GM21619 (cell line): Measurements from ENCODE around the gene TIGAR.

ENCODE experiments used
- ATAC-seq: cut with Tn5 transposase; IDR thresholded peaks from one replicate; pipeline ENCODE4 v1.9.1; 2021; ENCODE audit not compliant: unreplicated experiment

The TIGAR gene

GRCh38 chr12:4320853-4321701 is at the start of gene TIGAR:
Gene TIGAR (plus strand): TSS chr12:4321213. CDS start chr12:4321272, 59 bp downstream.
- ATAC-seq = peak; percentile 96

- peak; percentile 46 for ATAC-seq
Measured at GRCh38 chr12:4271717-4272423, 49.1 kb upstream of the TIGAR start.

GRCh38 chr12:4272424-4273272 is 48.4 kb upstream of the TIGAR start:
- ATAC-seq = peak; percentile 4

GRCh38 chr12:4273273-4273651 is 47.8 kb upstream of the TIGAR start:
- ATAC-seq = no peak

DNA sequence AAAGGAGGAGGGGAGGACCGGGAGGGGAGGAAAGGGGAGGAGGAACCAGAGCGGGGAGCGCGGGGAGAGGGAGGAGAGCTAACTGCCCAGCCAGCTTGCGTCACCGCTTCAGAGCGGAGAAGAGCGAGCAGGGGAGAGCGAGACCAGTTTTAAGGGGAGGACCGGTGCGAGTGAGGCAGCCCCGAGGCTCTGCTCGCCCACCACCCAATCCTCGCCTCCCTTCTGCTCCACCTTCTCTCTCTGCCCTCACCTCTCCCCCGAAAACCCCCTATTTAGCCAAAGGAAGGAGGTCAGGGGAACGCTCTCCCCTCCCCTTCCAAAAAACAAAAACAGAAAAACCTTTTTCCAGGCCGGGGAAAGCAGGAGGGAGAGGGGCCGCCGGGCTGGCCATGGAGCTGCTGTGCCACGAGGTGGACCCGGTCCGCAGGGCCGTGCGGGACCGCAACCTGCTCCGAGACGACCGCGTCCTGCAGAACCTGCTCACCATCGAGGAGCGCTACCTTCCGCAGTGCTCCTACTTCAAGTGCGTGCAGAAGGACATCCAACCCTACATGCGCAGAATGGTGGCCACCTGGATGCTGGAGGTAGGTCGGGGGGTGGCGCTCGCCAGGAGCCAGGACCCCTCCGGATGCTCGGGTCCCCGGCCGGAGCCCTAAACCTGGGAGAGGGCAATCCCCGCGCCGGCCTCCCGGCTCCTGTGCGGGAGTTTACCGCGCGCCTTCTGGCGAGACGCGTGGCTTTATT is 47.2 kb upstream of the TIGAR start, which contains the start of gene CCND2:
Gene CCND2 (plus strand): TSS at position 111 of the 744 bp plus-strand sequence. CDS start 279 bp downstream, at position 390.
- ATAC-seq = peak; percentile 18

DNA sequence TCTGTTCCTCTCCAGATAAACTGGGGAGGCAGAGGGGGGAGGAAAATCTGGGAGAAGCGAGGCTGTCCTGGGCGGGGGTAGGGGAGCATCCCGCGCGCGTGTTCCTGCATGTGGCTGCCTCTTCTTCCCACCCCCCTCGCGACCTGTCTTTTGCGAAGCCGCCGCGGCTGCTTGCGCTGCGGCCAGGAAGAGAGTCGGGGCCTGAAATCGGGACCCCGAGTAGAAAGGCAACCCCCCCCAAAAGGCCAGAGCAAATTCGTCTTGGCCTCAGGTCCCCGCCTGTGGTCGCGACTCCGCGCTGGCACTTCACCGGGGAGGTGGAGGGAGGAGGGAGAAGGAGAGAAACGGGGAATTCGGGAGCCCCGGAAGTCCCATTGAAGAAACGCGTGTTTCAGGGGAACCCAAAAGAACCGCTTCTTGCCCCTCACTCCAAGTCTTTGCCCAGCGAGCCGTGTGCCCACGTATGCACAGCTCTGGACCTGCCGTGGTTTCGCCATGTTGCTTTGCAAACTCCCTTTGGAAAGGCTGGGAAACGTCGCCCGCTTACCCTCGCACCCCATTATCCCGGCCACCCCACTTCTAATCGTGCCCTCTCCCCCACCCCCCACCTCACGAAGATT is 46.5 kb upstream of the TIGAR start:
- ATAC-seq = no peak

DNA sequence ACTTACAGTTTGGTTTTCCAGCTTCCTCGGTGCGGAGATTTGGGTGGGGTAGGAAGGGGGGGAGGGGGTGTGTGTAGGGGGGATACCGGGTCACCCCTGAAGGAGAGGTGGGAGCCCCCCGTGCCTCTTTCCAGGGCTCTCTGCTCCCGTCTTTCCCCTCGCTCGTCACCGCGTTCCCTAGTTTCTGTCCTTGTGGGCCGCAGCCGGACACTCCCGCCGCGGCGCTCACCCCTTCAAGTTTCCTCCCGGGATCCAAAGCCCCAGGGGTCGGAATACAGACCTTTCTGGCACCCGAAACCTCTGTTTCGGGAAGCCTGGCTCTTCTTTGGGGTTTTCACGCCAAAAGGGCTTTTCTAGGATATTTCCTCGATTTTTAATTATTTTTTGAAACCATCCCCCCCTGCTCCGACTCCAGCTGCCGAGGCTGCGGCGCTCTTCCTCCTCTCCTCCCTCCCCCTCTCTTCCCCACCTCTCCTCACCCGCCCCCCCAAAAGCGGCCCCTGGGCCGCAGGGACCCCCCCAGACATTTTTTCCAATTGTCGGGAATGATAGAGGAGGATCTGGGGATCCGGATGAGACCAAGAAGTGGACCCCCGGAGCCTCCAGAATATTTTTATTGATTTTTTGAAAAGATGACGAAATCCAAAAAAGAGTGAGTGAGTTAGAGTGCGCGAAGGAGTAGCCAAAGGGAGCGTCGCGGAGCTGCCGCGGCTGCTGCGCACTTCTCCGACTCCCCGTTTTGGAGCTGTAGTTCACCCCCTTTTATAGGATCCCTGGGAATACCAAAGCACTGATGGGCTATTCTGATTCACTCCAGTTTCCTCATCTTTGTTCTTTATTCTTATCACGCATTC is 45.8 kb upstream of the TIGAR start:
- ATAC-seq = no peak

GRCh38 chr12:4275870-4276301 is 45.1 kb upstream of the TIGAR start:
- ATAC-seq = no peak

GRCh38 chr12:4276524-4277204 is 44.3 kb upstream of the TIGAR start:
- no peak for ATAC-seq

- ATAC-seq = no peak
Measured at GRCh38 chr12:4277205-4277543, 43.8 kb upstream of the TIGAR start.

GRCh38 chr12:4277857-4278256 is 43.2 kb upstream of the TIGAR start:
- ATAC-seq = no peak

DNA sequence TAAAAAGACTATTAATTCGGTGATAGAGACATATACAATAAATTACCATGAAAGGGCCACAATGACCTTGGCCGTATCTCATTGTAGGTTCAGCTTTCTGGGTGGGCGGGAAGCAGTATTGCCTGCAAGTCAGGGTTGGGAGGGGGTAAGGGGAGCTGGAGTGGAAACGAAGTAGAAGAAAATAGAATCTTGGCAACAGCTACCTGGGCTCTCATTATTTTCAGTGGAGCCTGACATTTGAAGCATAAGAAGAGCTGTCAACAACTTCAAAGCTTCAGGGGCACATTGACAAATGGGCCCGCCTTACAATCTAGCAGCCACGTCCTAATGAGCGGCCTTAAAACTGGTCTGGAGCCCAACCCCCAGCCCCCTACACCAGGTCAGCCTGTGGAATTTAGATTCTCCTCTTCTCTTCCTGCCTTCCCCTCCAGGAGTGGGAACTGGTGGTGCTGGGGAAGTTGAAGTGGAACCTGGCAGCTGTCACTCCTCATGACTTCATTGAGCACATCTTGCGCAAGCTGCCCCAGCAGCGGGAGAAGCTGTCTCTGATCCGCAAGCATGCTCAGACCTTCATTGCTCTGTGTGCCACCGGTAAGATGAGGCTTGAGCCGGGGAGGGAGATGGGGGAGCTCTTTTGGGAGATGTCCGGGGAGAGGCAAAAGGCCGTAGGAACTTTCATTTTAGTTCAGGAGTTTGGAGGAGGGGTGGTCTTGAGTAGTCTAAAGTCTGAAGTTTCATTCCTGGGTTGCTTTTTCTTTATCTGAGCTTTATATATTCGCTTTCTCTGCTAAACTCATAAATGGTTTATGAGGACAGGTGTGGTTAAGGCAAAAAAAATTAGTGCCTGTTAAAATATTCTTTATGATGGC is 42.5 kb upstream of the TIGAR start:
- no peak for ATAC-seq

DNA sequence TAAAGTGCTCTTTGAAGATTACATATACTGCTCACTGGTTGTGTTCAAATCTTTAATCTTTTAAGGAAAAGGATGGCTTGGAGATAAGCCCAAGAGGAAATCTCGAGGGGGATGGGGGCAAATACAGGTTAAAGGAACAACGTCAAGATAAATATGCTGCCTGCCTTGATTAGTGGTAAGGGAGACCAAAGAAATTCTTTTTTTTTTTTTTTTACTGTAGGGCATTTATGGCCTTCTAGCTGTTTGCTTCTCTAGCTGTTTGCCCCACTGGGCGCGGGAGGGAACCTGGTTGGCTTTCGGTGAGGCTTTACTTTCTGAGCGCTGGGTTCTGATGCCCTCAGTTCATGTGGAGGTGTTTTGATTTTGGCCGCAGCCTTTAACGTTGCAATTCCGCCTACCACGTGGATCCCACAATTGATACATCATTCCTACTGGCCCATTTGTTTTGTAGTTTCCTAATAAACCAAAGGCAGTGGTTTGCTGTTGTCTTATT is 41.8 kb upstream of the TIGAR start:
- ATAC-seq = no peak

DNA sequence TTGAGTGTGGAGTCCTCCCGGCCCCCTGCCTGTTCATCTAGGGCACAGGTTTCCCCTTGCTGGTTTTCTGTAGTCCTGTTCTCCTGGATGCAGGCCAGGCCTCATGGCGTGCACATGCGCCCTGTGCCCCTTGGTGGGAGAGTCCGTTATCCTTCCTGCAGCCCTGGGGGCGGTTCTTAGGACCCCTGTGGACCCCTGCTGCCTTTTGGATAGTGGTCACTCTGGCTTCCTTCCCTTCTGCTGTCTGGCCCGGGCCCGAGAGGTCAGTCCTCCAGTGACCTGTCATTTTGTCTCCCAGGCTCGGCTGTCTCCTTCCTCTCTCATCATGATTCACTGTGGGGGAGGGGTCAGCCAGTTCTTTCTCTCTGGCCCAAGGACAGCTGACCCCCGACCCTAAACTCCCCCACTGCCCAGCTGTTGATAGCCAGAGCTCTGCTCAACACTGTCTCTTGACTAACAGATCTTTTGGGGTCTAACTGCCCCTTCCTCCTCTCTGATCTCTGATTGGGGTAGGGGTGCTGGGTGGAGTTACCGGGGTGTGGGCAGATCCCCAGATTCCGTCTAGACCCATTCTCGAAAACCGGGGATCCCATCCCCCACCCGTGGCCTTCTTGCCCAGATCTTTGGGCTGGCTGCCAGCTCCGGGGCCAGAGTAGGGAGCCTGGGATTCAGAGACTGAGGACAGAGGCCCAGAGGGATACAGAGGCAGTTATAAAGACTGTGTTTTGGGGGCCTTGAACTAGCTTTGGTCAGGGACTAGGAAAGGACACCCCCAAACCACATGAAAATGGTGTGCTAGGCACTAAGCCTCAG is 40.5 kb upstream of the TIGAR start:
- no peak for ATAC-seq

- no peak for ATAC-seq
Measured at GRCh38 chr12:4281173-4281654, 39.8 kb upstream of the TIGAR start.

DNA sequence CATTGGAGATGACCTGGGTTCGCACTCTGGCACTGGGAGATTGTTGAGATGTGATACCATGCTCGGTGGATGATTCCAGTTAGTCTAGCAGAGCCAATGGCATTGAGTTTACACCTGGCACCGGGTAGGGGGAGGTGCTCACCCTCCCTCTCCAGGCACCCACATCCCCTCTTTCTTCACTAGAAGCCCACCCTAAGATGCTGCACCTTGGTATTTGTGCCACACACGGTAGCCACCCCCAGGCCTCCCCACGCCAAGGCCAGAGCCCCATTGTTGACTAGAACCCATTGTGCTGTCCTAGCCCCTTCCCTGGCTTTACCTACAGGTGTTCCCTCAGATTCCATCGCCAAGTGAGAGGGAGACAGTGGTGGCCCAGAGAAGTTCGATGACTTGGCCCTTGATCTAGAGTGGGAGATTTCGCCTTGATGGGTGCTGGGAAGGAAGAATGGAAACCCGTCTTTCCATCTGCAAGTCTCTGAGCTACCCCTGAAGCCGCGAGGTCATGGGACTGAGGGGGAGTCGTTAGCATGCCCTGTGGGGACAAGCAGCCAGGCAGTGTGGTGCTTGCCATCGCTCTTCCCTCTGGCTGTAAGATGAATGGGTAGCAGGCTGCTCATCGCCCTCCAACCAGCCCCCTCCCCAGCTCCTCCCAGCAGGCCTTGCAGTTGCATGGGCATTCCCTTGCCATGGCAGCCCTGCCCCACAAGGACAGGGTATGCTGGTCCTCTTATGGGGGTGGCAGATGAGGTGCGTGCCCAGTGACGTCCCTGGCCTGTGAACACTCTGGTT is 38.7 kb upstream of the TIGAR start:
- ATAC-seq = no peak
